ENCODE data around the gene PFN3.

GRCh38 chr5:177431317-177432142, 31.1 kb upstream of the PFN3 start:
- no peak for TF ChIP-seq EZH2 (IDR thresholded peaks at IDR 0.05)
- TF ChIP-seq CTCF (IDR thresholded peaks at IDR 0.05): no peak
- TF ChIP-seq EZH2phosphoT487 (IDR thresholded peaks at IDR 0.05): no peak
